Measurements from ENCODE around the gene DNAJB13.

DNA sequence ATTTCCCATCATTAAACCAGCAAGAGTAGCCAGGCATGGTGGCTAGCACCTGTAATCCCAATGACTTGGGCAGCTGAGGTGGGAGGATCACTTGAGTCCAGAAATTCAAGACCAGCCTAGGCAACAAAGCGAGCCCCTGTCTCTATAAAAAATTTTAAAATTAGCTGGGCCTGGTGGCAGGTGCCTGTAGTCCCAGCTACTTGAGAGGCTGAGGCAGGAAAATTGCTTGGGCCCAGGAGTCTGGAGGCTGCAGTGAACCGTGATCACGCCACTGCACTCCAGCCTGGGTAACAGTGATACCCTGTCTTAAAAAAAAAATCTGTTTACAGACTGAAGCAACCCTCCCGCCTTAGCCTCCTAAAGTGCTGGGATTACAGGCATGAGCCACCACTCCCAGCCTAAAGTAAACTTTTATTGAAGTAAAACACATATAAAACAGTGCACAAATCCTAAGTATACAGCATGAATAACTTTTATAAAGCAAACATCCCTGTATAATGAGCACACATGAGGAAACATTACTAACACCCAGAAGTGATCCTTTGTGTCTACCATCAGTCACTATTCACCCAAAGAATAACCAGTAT lies 45.4 kb downstream of the DNAJB13 start:
- TF ChIP-seq ZFX (CRISPR knock-in tag; IDR thresholded peaks at IDR 0.05; ENCODE audit: low read depth) (no peak), GABPB1 (CRISPR knock-in tag; IDR thresholded peaks at IDR 0.05) (no peak), HOXA5 (CRISPR knock-in tag; IDR thresholded peaks at IDR 0.05) (no peak), TCF12 (IDR thresholded peaks at IDR 0.05) (no peak), TCF12 (CRISPR knock-in tag; IDR thresholded peaks at IDR 0.05) (no peak)
- TF ChIP-seq, protein P1, sequence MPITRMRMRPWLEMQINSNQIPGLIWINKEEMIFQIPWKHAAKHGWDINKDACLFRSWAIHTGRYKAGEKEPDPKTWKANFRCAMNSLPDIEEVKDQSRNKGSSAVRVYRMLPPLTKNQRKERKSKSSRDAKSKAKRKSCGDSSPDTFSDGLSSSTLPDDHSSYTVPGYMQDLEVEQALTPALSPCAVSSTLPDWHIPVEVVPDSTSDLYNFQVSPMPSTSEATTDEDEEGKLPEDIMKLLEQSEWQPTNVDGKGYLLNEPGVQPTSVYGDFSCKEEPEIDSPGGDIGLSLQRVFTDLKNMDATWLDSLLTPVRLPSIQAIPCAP (CRISPR knock-in tag; IDR thresholded peaks at IDR 0.05; ENCODE audit: low read depth) = no peak
- TF ChIP-seq, protein P2, sequence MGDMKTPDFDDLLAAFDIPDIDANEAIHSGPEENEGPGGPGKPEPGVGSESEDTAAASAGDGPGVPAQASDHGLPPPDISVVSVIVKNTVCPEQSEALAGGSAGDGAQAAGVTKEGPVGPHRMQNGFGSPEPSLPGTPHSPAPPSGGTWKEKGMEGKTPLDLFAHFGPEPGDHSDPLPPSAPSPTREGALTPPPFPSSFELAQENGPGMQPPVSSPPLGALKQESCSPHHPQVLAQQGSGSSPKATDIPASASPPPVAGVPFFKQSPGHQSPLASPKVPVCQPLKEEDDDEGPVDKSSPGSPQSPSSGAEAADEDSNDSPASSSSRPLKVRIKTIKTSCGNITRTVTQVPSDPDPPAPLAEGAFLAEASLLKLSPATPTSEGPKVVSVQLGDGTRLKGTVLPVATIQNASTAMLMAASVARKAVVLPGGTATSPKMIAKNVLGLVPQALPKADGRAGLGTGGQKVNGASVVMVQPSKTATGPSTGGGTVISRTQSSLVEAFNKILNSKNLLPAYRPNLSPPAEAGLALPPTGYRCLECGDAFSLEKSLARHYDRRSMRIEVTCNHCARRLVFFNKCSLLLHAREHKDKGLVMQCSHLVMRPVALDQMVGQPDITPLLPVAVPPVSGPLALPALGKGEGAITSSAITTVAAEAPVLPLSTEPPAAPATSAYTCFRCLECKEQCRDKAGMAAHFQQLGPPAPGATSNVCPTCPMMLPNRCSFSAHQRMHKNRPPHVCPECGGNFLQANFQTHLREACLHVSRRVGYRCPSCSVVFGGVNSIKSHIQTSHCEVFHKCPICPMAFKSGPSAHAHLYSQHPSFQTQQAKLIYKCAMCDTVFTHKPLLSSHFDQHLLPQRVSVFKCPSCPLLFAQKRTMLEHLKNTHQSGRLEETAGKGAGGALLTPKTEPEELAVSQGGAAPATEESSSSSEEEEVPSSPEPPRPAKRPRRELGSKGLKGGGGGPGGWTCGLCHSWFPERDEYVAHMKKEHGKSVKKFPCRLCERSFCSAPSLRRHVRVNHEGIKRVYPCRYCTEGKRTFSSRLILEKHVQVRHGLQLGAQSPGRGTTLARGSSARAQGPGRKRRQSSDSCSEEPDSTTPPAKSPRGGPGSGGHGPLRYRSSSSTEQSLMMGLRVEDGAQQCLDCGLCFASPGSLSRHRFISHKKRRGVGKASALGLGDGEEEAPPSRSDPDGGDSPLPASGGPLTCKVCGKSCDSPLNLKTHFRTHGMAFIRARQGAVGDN (CRISPR knock-in tag; IDR thresholded peaks at IDR 0.05) = no peak
- TF ChIP-seq, protein P3, sequence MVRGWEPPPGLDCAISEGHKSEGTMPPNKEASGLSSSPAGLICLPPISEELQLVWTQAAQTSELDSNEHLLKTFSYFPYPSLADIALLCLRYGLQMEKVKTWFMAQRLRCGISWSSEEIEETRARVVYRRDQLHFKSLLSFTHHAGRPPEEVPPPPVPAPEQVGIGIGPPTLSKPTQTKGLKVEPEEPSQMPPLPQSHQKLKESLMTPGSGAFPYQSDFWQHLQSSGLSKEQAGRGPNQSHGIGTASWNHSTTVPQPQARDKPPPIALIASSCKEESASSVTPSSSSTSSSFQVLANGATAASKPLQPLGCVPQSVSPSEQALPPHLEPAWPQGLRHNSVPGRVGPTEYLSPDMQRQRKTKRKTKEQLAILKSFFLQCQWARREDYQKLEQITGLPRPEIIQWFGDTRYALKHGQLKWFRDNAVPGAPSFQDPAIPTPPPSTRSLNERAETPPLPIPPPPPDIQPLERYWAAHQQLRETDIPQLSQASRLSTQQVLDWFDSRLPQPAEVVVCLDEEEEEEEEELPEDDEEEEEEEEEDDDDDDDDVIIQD (CRISPR knock-in tag; IDR thresholded peaks at IDR 0.05; ENCODE audit: low read depth) = no peak

Measured in HepG2 (cell line).